Lower leg skin (tissue), 3 donors: Measurements from ENCODE around the gene ZBTB38.

Experiments
- CTCF ChIP-seq, 3 donors: fragments of 450-650 bp; IDR thresholded peaks; one replicate each; pipeline ENCODE4 v1.5.1; 2016; ENCODE audit warnings: antibody characterized with exemption in 3 of 3, mild to moderate bottlenecking in 3 of 3, moderate library complexity in 2 of 3
- POLR2A ChIP-seq, 2 donors: fragments of 450-650 bp; IDR thresholded peaks; one replicate each; pipeline ENCODE4 v1.6.1; 2016 to 2017; ENCODE audit warnings: antibody characterized with exemption in 2 of 2, mild to moderate bottlenecking in 1 of 2, moderate library complexity in 1 of 2

DNA sequence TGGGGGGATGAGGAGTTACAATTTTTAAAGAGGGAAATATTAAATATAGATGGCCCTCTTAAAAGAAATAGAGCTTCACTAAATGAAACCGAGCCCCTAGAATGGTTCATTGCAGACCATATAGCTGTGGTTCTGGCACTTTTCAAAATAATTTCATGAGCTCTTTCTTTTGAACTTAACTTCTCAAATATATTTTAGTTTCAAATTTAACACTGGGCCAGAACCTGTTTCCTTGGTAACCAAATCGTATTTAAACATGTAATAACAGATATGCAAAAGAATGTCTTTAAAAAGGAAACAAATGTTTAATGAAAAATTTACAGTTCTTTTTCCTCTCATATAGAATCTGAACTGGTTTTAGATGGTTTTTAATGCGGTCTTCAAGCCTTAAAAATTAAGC is 20.1 kb downstream of the ZBTB38 start:
- no peak for TF ChIP-seq CTCF (IDR thresholded peaks at IDR 0.05)
- no peak for TF ChIP-seq POLR2A (IDR thresholded peaks at IDR 0.05)
